ENCODE results near the gene MED1. TPM values are rescaled to one million over a fixed set of nuclear protein-coding genes. Genes with fewer than 3 reads are reported as not detected.
"Not testable (repeated sequence)": the region's sequence is repeated elsewhere in the genome, so short reads cannot be mapped to it uniquely, and the experiment has no call there.

MED1 gene
- total RNA-seq, 4 donors from 2014 or later = 19.5 to 33.9 (median 27.2) TPM

- Histone ChIP-seq H3K4me1 (peaks cover 0 to 6% (median 3%) of the 10 kb centered on the region in 4 donors), H3K4me3 (no peak overlapping the region), H3K27ac (replicated peaks in 1 of 4) (peak overlapping the region in 1 of 4 donors; percentile 27), H3K36me3 (peaks cover 7 to 37% (median 19%) of the 10 kb centered on the region in 4 donors), H3K27me3 (no peaks in the 10 kb centered on the region), H3K9me3 (no peaks in the 10 kb centered on the region)
- TF ChIP-seq POLR2A (IDR thresholded peaks at IDR 0.05; ENCODE audit: low read depth) (no peak), CTCF (IDR thresholded peaks at IDR 0.05) (no peak), POLR2AphosphoS5 (IDR thresholded peaks at IDR 0.05) (no peak), EP300 (IDR thresholded peaks at IDR 0.05) (no peak)
- DNase-seq (ENCODE audit: extremely low spot score) = no peak
- 88% methylated on average over 5 of the region's 5 CpGs for WGBS
- intact Hi-C loops (cut with DNase I) = no loop called here
These were observed 34.5 kb upstream of the MED1 start for GRCh38 chr17:39485555-39485954.

GRCh38 chr17:39484178-39484577, 33.1 kb upstream of the MED1 start:
- H3K36me3 ChIP-seq = peaks cover 5 to 36% (median 11%) of the 10 kb centered on the region in 4 donors

GRCh38 chr17:39483506-39483905, 32.4 kb upstream of the MED1 start:
- no peak overlapping the region for H3K27ac ChIP-seq (replicated peaks in 1 of 4)
- no peak for DNase-seq (ENCODE audit: extremely low spot score)
- peaks cover 5 to 36% (median 13%) of the 10 kb centered on the region in 4 donors for H3K36me3 ChIP-seq
- intact Hi-C loops (cut with DNase I) = no loop called here
- H3K4me1 ChIP-seq = peaks cover 0 to 6% (median 3%) of the 10 kb centered on the region in 4 donors
- no peak overlapping the region for H3K4me3 ChIP-seq
- H3K27me3 ChIP-seq = no peaks in the 10 kb centered on the region
- TF ChIP-seq POLR2A (IDR thresholded peaks at IDR 0.05; ENCODE audit: low read depth) (no peak), CTCF (IDR thresholded peaks at IDR 0.05) (no peak), EP300 (IDR thresholded peaks at IDR 0.05) (no peak), POLR2AphosphoS5 (IDR thresholded peaks at IDR 0.05) (no peak)
- 97% methylated on average over 6 of the region's 6 CpGs for WGBS
- no peaks in the 10 kb centered on the region for H3K9me3 ChIP-seq

More at GRCh38 chr17:39484178-39484577, 33.1 kb upstream of the MED1 start:
- H3K27me3 ChIP-seq = no peaks in the 10 kb centered on the region
- peaks cover 0 to 6% (median 3%) of the 10 kb centered on the region in 4 donors for H3K4me1 ChIP-seq
- no peak overlapping the region for H3K4me3 ChIP-seq
- intact Hi-C loops (cut with DNase I) = no loop called here
- 95% methylated on average over 2 of the region's 2 CpGs for WGBS
- no peak overlapping the region for H3K27ac ChIP-seq (replicated peaks in 1 of 4)
- TF ChIP-seq EP300 (IDR thresholded peaks at IDR 0.05) (no peak), CTCF (IDR thresholded peaks at IDR 0.05) (no peak), POLR2AphosphoS5 (IDR thresholded peaks at IDR 0.05) (no peak), POLR2A (IDR thresholded peaks at IDR 0.05; ENCODE audit: low read depth) (no peak)
- no peaks in the 10 kb centered on the region for H3K9me3 ChIP-seq
- no peak for DNase-seq (ENCODE audit: extremely low spot score)

GRCh38 chr17:39479631-39480030, 28.6 kb upstream of the MED1 start:
- intact Hi-C loops (cut with DNase I); DNase-seq (ENCODE audit: extremely low spot score); H3K4me1 ChIP-seq; H3K4me3 ChIP-seq; H3K9me3 ChIP-seq; H3K27ac ChIP-seq (replicated peaks in 1 of 4); H3K27me3 ChIP-seq: not testable (repeated sequence)
- 93% methylated on average over 8 of the region's 8 CpGs for WGBS
- peaks cover 10 to 61% (median 32%) of the 10 kb centered on the region in 4 donors for H3K36me3 ChIP-seq

- WGBS = 92% methylated on average over 7 of the region's 7 CpGs
- no peaks in the 10 kb centered on the region for H3K4me1 ChIP-seq
- no peak for DNase-seq (ENCODE audit: extremely low spot score)
- peaks cover 34 to 76% (median 62%) of the 10 kb centered on the region in 4 donors for H3K36me3 ChIP-seq
- TF ChIP-seq POLR2AphosphoS5 (IDR thresholded peaks at IDR 0.05) (no peak), CTCF (IDR thresholded peaks at IDR 0.05) (no peak)
- no peaks in the 10 kb centered on the region for H3K9me3 ChIP-seq
- intact Hi-C loops (cut with DNase I) = no loop called here
- no peak overlapping the region for H3K4me3 ChIP-seq
- no peaks in the 10 kb centered on the region for H3K27me3 ChIP-seq
- no peak overlapping the region for H3K27ac ChIP-seq (replicated peaks in 1 of 4)
These were observed 22.2 kb upstream of the MED1 start for GRCh38 chr17:39473310-39473709.

GRCh38 chr17:39468610-39469009, 17.5 kb upstream of the MED1 start:
- H3K27me3 ChIP-seq; H3K27ac ChIP-seq (replicated peaks in 1 of 4); DNase-seq (ENCODE audit: extremely low spot score); intact Hi-C loops (cut with DNase I); H3K4me3 ChIP-seq; H3K9me3 ChIP-seq: not testable (repeated sequence)
- Histone ChIP-seq H3K4me1 (peaks cover 24 to 39% (median 34%) of the 10 kb centered on the region in 4 donors), H3K36me3 (peaks cover 19 to 54% (median 37%) of the 10 kb centered on the region in 4 donors)
- 98% methylated on average over 11 of the region's 11 CpGs for WGBS

GRCh38 chr17:39464639-39465181, 13.6 kb upstream of the MED1 start:
- WGBS = 90% methylated on average over 11 of the region's 11 CpGs

More at GRCh38 chr17:39464639-39465181, 13.6 kb upstream of the MED1 start:
- DNase-seq (ENCODE audit: extremely low spot score); H3K27ac ChIP-seq (replicated peaks in 1 of 4); H3K9me3 ChIP-seq; H3K27me3 ChIP-seq; intact Hi-C loops (cut with DNase I): not testable (repeated sequence)
- H3K36me3 ChIP-seq = peaks cover 0 to 20% (median 4%) of the 10 kb centered on the region in 4 donors
- H3K4me3 ChIP-seq = peak overlapping the region; percentile 70 to 98 (median 92)
- peaks cover 30 to 54% (median 50%) of the 10 kb centered on the region in 4 donors for H3K4me1 ChIP-seq

Data from esophagus muscularis mucosa (tissue), 4 donors.